ENCODE data around the gene GALNT18.

DNA sequence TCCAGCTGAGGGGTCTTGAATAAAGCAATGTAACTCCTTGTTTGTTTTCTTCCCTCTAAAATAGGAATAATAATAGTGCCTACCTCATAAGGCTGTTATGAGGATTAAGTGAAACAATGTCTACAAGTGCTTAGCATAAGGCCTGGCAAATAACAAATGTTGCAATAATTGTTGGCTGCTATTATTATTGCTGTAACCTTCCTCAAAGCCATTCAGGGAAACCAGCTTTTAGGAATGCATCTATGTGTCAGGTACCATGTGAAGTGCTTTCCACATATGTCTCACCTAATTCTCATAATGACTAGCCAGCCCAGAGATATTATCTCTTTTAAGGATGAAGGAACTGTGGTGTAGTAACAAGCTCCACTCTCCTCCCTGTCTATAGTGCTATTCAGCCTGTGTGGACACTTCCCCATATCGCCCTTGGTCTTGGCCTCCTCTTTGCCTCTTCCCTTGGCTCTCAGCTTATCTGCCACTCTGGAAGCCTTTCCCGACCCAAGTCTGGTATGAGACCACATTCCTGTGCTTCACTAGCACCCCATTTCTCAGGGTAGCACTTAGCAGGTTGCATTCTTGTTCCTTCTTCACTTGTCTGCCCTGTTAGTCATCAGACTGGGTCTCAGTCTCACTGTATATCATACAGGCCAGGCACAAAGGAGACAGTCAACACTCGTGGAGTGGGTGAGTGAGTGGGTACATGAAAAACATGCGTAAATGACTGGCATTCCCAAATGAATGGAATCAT is 292.6 kb downstream of the GALNT18 start:
- TF ChIP-seq, protein P1, sequence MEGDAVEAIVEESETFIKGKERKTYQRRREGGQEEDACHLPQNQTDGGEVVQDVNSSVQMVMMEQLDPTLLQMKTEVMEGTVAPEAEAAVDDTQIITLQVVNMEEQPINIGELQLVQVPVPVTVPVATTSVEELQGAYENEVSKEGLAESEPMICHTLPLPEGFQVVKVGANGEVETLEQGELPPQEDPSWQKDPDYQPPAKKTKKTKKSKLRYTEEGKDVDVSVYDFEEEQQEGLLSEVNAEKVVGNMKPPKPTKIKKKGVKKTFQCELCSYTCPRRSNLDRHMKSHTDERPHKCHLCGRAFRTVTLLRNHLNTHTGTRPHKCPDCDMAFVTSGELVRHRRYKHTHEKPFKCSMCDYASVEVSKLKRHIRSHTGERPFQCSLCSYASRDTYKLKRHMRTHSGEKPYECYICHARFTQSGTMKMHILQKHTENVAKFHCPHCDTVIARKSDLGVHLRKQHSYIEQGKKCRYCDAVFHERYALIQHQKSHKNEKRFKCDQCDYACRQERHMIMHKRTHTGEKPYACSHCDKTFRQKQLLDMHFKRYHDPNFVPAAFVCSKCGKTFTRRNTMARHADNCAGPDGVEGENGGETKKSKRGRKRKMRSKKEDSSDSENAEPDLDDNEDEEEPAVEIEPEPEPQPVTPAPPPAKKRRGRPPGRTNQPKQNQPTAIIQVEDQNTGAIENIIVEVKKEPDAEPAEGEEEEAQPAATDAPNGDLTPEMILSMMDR (conservative IDR thresholded peaks at IDR 0.05; ENCODE audit: low read depth, low read length), result no peak
- TF ChIP-seq MAZ (IDR thresholded peaks at IDR 0.05; ENCODE audit: borderline replicate concordance, low read depth, low read length), result no peak
- TF ChIP-seq POLR2A (IDR thresholded peaks at IDR 0.05; ENCODE audit: low read depth, low read length), result no peak
- no peak for TF ChIP-seq RAD21 (IDR thresholded peaks at IDR 0.05; ENCODE audit: low read length)
- TF ChIP-seq MAFK (IDR thresholded peaks at IDR 0.05; ENCODE audit: low read depth, low read length), result no peak
- TF ChIP-seq NFE2L2 (IDR thresholded peaks at IDR 0.05; ENCODE audit: low read depth, low read length), result no peak
- no peak for TF ChIP-seq CEBPB (IDR thresholded peaks at IDR 0.05; ENCODE audit: low read depth, low read length)
- TF ChIP-seq CHD1 (IDR thresholded peaks at IDR 0.05; ENCODE audit: low read depth, low read length), result no peak
- TF ChIP-seq, protein P2, sequence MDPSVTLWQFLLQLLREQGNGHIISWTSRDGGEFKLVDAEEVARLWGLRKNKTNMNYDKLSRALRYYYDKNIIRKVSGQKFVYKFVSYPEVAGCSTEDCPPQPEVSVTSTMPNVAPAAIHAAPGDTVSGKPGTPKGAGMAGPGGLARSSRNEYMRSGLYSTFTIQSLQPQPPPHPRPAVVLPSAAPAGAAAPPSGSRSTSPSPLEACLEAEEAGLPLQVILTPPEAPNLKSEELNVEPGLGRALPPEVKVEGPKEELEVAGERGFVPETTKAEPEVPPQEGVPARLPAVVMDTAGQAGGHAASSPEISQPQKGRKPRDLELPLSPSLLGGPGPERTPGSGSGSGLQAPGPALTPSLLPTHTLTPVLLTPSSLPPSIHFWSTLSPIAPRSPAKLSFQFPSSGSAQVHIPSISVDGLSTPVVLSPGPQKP (IDR thresholded peaks at IDR 0.05; ENCODE audit: borderline replicate concordance, low read depth, low read length), result no peak

Measured in IMR-90 (cell line).